MCF 10A (cell line): ENCODE data around the gene DAW1. TPM values are rescaled to one million over a fixed set of nuclear protein-coding genes. Genes with fewer than 3 reads are reported as not detected.
A peak's percentile ranks its signal among the peaks of the same experiment; 100 is the strongest.

Experiments used
- BruUV-seq: library from RNA; stranded (reverse); fragments of 400-500 nt; replicated peaks from 2 replicates; lab custom pipeline; 2021; lab: Mats Ljungman, UMichigan
- CTCF ChIA-PET: fragments of 300-600 bp; sonication (Branson Sonifier 250); formaldehyde crosslinking; extraction: SDS; loops from one replicate; lab custom pipeline; 2021; ENCODE audit warnings: antibody characterized with exemption, inconsistent platforms; lab: Yijun Ruan, JAX
- POLR2A ChIA-PET: fragments of 300-600, 350-650 bp; sonication (Branson Sonifier 250); formaldehyde crosslinking; extraction: SDS; loops from one replicate; lab custom pipeline; 2020; ENCODE audit warnings: antibody characterized with exemption, inconsistent platforms; lab: Yijun Ruan, JAX
- DNase-seq: peaks from one replicate; pipeline ENCODE4 v3.0.0-alpha.2; 2018; ENCODE audit not compliant: unreplicated experiment
- H3K27ac Mint-ChIP-seq: one replicate; pipeline ENCODE4 v1.8.0; 2022; ENCODE audit warnings: mild to moderate bottlenecking, low read depth, mixed read lengths; ENCODE audit not compliant: unreplicated experiment
- H3K27me3 Mint-ChIP-seq: one replicate; pipeline ENCODE4 v1.8.0; 2022; ENCODE audit warnings: mixed read lengths; ENCODE audit not compliant: insufficient read depth, unreplicated experiment
- H3K36me3 Mint-ChIP-seq: one replicate; pipeline ENCODE4 v1.8.0; 2022; ENCODE audit warnings: mild to moderate bottlenecking, moderate library complexity, mixed read lengths; ENCODE audit not compliant: insufficient read depth, unreplicated experiment
- H3K4me1 Mint-ChIP-seq: one replicate; pipeline ENCODE4 v1.8.0; 2022; ENCODE audit warnings: mixed read lengths; ENCODE audit not compliant: insufficient read depth, unreplicated experiment
- H3K4me3 Mint-ChIP-seq: one replicate; pipeline ENCODE4 v1.8.0; 2022; ENCODE audit warnings: mild to moderate bottlenecking, moderate library complexity, mixed read lengths; ENCODE audit not compliant: unreplicated experiment
- H3K9me3 Mint-ChIP-seq: one replicate; pipeline ENCODE4 v1.8.0; 2022; ENCODE audit warnings: mixed read lengths; ENCODE audit not compliant: unreplicated experiment
- intact Hi-C: fragments of 100-400 bp; cut with micrococcal nuclease; formaldehyde crosslinking; loops from 2 replicates; pipeline ENCODE4 v1.14.1; 2022
- total RNA-seq: library from RNA; stranded (reverse); gene quantifications from 2 replicates; pipeline ENCODE4 v1.2.3, GENCODE V29; 2022
- TF ChIP-seq, protein P1 (sequence below): fragments of 200-600 bp; IDR thresholded peaks from one replicate; pipeline ENCODE4 v1.8.0; 2022; ENCODE audit warnings: antibody characterized with exemption, mild to moderate bottlenecking; ENCODE audit not compliant: unreplicated experiment

Gene DAW1
- total RNA-seq, 1 experiment from 2014 or later: 1.1 TPM

DNA sequence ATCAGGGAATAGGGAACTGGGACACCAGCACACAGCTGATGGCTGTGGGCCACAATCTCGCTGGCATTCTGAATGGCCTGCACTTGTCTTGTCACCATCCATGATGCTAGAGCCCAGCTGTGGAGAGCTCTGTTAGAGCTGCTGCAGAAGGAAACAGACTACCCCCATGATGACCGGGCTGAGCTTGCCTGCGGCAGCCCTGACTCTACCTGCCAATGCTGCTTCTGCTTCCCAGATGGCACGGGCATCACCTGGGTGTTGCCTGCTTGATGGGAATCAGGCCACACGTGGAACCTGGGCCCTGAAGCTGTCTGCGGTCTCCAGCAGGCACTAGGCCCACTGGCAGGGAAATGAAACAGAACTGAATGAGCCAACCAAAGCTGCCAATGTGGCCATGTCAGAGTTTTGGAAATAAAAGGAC lies 11.2 kb upstream of the DAW1 start:
- Mint-ChIP-seq H3K27ac (peak overlapping the region; percentile 8), H3K9me3 (no peaks in the 10 kb centered on the region), H3K36me3 (no peaks in the 10 kb centered on the region), H3K4me1 (peaks cover 45% of the 10 kb centered on the region), H3K27me3 (no peaks in the 10 kb centered on the region), H3K4me3 (no peak overlapping the region)
- ChIA-PET POLR2A (interaction anchor here (0.9 to 6.0 kb wide), 3 partner anchors 43 to 375 kb away, joined by 4 to 75 read pairs (median 4); no protein-coding TSS in a partner anchor), CTCF (interaction anchor here (0.7 to 4.0 kb wide), 10 partner anchors 14 to 358 kb away, joined by 3 to 36 read pairs (median 6); no protein-coding TSS in a partner anchor)
- intact Hi-C loops: no loop called here
- no peak for DNase-seq
- TF ChIP-seq, protein P1, sequence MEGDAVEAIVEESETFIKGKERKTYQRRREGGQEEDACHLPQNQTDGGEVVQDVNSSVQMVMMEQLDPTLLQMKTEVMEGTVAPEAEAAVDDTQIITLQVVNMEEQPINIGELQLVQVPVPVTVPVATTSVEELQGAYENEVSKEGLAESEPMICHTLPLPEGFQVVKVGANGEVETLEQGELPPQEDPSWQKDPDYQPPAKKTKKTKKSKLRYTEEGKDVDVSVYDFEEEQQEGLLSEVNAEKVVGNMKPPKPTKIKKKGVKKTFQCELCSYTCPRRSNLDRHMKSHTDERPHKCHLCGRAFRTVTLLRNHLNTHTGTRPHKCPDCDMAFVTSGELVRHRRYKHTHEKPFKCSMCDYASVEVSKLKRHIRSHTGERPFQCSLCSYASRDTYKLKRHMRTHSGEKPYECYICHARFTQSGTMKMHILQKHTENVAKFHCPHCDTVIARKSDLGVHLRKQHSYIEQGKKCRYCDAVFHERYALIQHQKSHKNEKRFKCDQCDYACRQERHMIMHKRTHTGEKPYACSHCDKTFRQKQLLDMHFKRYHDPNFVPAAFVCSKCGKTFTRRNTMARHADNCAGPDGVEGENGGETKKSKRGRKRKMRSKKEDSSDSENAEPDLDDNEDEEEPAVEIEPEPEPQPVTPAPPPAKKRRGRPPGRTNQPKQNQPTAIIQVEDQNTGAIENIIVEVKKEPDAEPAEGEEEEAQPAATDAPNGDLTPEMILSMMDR: no peak
- BruUV-seq: no TSS peak

DNA sequence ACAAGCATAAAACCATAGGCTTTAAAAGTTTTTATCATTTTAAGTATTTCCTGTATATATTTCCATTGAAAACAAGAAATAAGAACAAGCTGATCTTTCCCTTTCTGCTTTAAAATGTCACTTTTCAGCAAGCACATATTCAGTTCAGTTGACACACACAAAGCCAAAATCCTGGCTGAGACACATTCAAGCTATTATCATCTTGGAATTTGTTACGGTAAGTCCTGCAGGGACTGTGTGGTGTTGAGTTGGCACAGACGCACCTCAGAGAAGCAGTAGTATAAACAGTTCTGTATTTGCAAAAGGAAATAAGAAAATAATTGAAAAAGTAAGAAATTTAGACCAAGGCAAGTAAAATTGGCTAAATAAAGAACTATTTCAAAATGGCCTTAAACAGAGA lies 10.4 kb upstream of the DAW1 start:
- H3K4me3 Mint-ChIP-seq: no peak overlapping the region
- no TSS peak for BruUV-seq
- DNase-seq: no peak
- POLR2A ChIA-PET: interaction anchor here (0.7 to 6.0 kb wide), 4 partner anchors 44 to 1940 kb away, joined by 3 to 75 read pairs (median 4); no protein-coding TSS in a partner anchor
- H3K27me3 Mint-ChIP-seq: no peaks in the 10 kb centered on the region
- TF ChIP-seq, protein P1: no peak
- H3K4me1 Mint-ChIP-seq: peaks cover 44% of the 10 kb centered on the region
- peak overlapping the region; percentile 8 for H3K27ac Mint-ChIP-seq
- intact Hi-C loops: no loop called here
- H3K9me3 Mint-ChIP-seq: no peaks in the 10 kb centered on the region
- H3K36me3 Mint-ChIP-seq: no peaks in the 10 kb centered on the region
- CTCF ChIA-PET: interaction anchor here (0.7 to 4.0 kb wide), 17 partner anchors 7 to 295 kb away, joined by 3 to 36 read pairs (median 4); partner anchors contain the start of gene CCL20

DNA sequence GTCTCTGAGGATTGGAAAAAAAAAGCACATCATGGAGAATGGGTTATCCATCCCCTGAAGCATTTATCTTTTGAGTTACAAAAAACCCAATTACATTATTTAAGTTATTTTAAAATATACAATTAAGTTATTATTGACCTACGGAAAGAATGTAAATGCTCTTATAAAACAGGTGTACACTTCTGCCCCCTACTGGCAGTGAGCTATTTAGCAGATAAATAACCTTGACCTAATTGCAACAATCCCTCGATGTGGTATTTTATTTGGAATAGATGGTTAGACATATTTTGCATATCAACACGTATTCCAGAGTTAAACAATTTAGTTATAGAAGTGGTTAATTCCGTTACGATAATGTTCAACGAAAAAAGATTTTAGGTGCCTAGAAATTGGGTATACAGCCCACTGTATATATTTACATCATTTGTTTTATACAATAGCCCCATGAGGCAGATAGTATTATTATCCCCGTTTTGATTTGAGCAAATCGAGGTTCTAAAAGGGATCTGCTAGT lies 9.1 kb upstream of the DAW1 start:
- no peaks in the 10 kb centered on the region for H3K9me3 Mint-ChIP-seq
- TSS peak; percentile 92 for BruUV-seq
- H3K4me3 Mint-ChIP-seq: peak overlapping the region; percentile 36
- H3K27ac Mint-ChIP-seq: peak overlapping the region; percentile 24
- intact Hi-C loops: loop anchor here (1.0 kb wide), 2 partner anchors 96 to 204 kb away; no protein-coding TSS in a partner anchor
- ChIA-PET POLR2A (interaction anchor here (0.7 to 6.0 kb wide), 18 partner anchors 9 to 796 kb away, joined by 3 to 75 read pairs (median 4); partner anchors contain the start of genes CCL20 and DAW1), CTCF (interaction anchor here (0.6 to 4.0 kb wide), 30 partner anchors 9 to 742 kb away, joined by 3 to 36 read pairs (median 4); partner anchors contain the start of genes CCL20, DAW1 and SCYGR5)
- H3K27me3 Mint-ChIP-seq: no peaks in the 10 kb centered on the region
- TF ChIP-seq, protein P1: peak; percentile 64
- peak; percentile 80 for DNase-seq
- H3K4me1 Mint-ChIP-seq: peaks cover 44% of the 10 kb centered on the region
- H3K36me3 Mint-ChIP-seq: no peaks in the 10 kb centered on the region
